MCF 10A (cell line): ENCODE data around the gene MGST3. TPM values are rescaled to one million over a fixed set of nuclear protein-coding genes. Genes with fewer than 3 reads are reported as not detected.
"Not testable (repeated sequence)": the region's sequence is repeated elsewhere in the genome, so short reads cannot be mapped to it uniquely, and the experiment has no call there.

Experiments
- BruUV-seq: library from RNA; stranded (reverse); fragments of 400-500 nt; replicated peaks from 2 replicates; lab custom pipeline; 2021; lab: Mats Ljungman, UMichigan
- CTCF ChIA-PET: fragments of 300-600 bp; sonication (Branson Sonifier 250); formaldehyde crosslinking; extraction: SDS; loops from one replicate; lab custom pipeline; 2021; ENCODE audit warnings: antibody characterized with exemption, inconsistent platforms; lab: Yijun Ruan, JAX
- POLR2A ChIA-PET: fragments of 300-600, 350-650 bp; sonication (Branson Sonifier 250); formaldehyde crosslinking; extraction: SDS; loops from one replicate; lab custom pipeline; 2020; ENCODE audit warnings: antibody characterized with exemption, inconsistent platforms; lab: Yijun Ruan, JAX
- DNase-seq: peaks from one replicate; pipeline ENCODE4 v3.0.0-alpha.2; 2018; ENCODE audit not compliant: unreplicated experiment
- H3K27ac Mint-ChIP-seq: one replicate; pipeline ENCODE4 v1.8.0; 2022; ENCODE audit warnings: mild to moderate bottlenecking, low read depth, mixed read lengths; ENCODE audit not compliant: unreplicated experiment
- H3K27me3 Mint-ChIP-seq: one replicate; pipeline ENCODE4 v1.8.0; 2022; ENCODE audit warnings: mixed read lengths; ENCODE audit not compliant: insufficient read depth, unreplicated experiment
- H3K36me3 Mint-ChIP-seq: one replicate; pipeline ENCODE4 v1.8.0; 2022; ENCODE audit warnings: mild to moderate bottlenecking, moderate library complexity, mixed read lengths; ENCODE audit not compliant: insufficient read depth, unreplicated experiment
- H3K4me1 Mint-ChIP-seq: one replicate; pipeline ENCODE4 v1.8.0; 2022; ENCODE audit warnings: mixed read lengths; ENCODE audit not compliant: insufficient read depth, unreplicated experiment
- H3K4me3 Mint-ChIP-seq: one replicate; pipeline ENCODE4 v1.8.0; 2022; ENCODE audit warnings: mild to moderate bottlenecking, moderate library complexity, mixed read lengths; ENCODE audit not compliant: unreplicated experiment
- H3K9me3 Mint-ChIP-seq: one replicate; pipeline ENCODE4 v1.8.0; 2022; ENCODE audit warnings: mixed read lengths; ENCODE audit not compliant: unreplicated experiment
- intact Hi-C: fragments of 100-400 bp; cut with micrococcal nuclease; formaldehyde crosslinking; loops from 2 replicates; pipeline ENCODE4 v1.14.1; 2022
- total RNA-seq: library from RNA; stranded (reverse); gene quantifications from 2 replicates; pipeline ENCODE4 v1.2.3, GENCODE V29; 2022
- TF ChIP-seq, protein P1 (sequence below): fragments of 200-600 bp; IDR thresholded peaks from one replicate; pipeline ENCODE4 v1.8.0; 2022; ENCODE audit warnings: antibody characterized with exemption, mild to moderate bottlenecking; ENCODE audit not compliant: unreplicated experiment

Gene MGST3
- total RNA-seq, 1 experiment from 2014 or later = 75.5 TPM

DNA sequence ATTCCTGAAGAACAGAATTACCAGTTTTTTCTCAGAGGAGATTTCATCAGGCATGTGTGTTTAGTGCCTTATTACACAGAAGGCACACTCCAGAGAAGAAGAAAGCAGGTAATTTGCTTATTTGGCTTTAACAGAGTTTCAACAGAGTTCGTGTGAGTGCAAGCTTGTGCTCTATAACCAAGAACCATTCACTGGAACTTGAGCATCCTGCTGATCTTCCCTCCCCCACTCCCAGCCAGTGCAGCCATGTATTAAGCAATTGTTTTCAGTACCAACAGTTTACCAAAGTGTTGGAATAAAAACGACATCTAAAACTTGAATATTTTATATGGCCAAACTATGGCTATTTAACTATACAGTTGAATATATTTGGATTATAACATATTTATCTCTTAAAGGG is 4.3 kb downstream of the MGST3 start:
- POLR2A ChIA-PET = interaction anchor here (1.0 to 3.2 kb wide), 4 partner anchors 9 to 61 kb away, joined by 3 to 17 read pairs (median 4); partner anchors contain the start of gene ALDH9A1
- TF ChIP-seq, protein P1, sequence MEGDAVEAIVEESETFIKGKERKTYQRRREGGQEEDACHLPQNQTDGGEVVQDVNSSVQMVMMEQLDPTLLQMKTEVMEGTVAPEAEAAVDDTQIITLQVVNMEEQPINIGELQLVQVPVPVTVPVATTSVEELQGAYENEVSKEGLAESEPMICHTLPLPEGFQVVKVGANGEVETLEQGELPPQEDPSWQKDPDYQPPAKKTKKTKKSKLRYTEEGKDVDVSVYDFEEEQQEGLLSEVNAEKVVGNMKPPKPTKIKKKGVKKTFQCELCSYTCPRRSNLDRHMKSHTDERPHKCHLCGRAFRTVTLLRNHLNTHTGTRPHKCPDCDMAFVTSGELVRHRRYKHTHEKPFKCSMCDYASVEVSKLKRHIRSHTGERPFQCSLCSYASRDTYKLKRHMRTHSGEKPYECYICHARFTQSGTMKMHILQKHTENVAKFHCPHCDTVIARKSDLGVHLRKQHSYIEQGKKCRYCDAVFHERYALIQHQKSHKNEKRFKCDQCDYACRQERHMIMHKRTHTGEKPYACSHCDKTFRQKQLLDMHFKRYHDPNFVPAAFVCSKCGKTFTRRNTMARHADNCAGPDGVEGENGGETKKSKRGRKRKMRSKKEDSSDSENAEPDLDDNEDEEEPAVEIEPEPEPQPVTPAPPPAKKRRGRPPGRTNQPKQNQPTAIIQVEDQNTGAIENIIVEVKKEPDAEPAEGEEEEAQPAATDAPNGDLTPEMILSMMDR = no peak
- Mint-ChIP-seq H3K27me3 (no peaks in the 10 kb centered on the region), H3K36me3 (peaks cover 34% of the 10 kb centered on the region), H3K9me3 (no peaks in the 10 kb centered on the region), H3K27ac (no peak overlapping the region), H3K4me1 (peaks cover 37% of the 10 kb centered on the region), H3K4me3 (no peak overlapping the region)
- no TSS peak for BruUV-seq
- DNase-seq = peak; percentile 27
- intact Hi-C loops = no loop called here
- CTCF ChIA-PET = interaction anchor here (0.7 to 6.0 kb wide), 5 partner anchors 11 to 293 kb away, joined by 3 to 31 read pairs (median 3); no protein-coding TSS in a partner anchor

DNA sequence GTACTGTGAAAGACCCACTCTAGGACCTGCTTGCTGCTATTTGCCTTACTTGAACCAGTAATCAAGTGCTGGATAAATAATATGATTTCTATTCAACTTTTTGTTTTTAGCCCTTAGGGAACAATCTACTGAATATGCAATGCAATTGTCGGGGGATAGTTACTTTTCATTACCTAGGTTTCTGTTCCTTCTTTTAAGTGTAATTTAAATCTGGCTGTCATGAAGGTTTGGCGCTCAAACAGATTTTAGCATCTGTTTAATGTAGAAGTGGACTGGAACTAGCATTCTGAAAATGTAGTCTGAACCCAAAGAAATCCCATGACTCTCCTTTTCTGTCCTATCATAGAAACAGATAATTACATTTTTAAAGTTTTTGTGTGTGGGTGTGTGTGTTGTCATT is 4.8 kb downstream of the MGST3 start:
- intact Hi-C loops = no loop called here

DNA sequence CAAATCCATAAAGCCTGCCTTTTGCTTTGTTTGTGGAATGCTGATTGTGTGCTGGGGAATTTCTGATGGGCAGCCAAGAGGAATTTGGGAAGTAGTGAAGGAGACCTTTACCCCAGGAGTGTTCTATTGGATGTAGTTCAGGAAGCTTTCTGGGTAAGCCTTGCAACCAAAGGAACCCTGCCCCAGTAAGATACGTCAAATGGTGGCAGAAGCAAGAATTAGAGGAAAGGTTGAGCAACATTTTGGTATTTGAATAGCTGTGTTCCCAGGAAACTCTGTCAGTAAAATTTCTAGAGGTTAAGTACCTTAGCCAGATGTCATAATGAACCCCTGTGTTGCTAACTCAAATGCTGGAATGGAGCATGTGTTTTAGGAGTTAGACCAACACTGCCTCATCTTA is 6.4 kb downstream of the MGST3 start:
- POLR2A ChIA-PET = interaction anchor here (0.7 to 3.2 kb wide), 4 partner anchors 8 to 201 kb away, joined by 3 to 17 read pairs (median 3); partner anchors contain the start of gene ALDH9A1
- no peaks in the 10 kb centered on the region for H3K9me3 Mint-ChIP-seq
- peaks cover 34% of the 10 kb centered on the region for H3K36me3 Mint-ChIP-seq
- H3K27ac Mint-ChIP-seq = peak overlapping the region; percentile 78
- no TSS peak for BruUV-seq
- H3K27me3 Mint-ChIP-seq = no peaks in the 10 kb centered on the region
- TF ChIP-seq, protein P1 = no peak
- H3K4me1 Mint-ChIP-seq = peaks cover 37% of the 10 kb centered on the region
- peak; percentile 80 for DNase-seq
- intact Hi-C loops = no loop called here
- no peak overlapping the region for H3K4me3 Mint-ChIP-seq
- CTCF ChIA-PET = interaction anchor here (0.6 to 6.0 kb wide), 8 partner anchors 9 to 380 kb away, joined by 3 to 31 read pairs (median 4); no protein-coding TSS in a partner anchor

More for the DNA sequence above, 4.8 kb downstream of the MGST3 start:
- no TSS peak for BruUV-seq
- TF ChIP-seq, protein P1 = no peak
- ChIA-PET CTCF (interaction anchor here (0.6 to 6.0 kb wide), 6 partner anchors 10 to 195 kb away, joined by 3 to 31 read pairs (median 4); no protein-coding TSS in a partner anchor), POLR2A (interaction anchor here (1.0 to 3.2 kb wide), 2 partner anchors 9 to 61 kb away, joined by 5 to 17 read pairs; partner anchors contain the start of gene ALDH9A1)
- H3K27me3 Mint-ChIP-seq = no peaks in the 10 kb centered on the region
- H3K4me1 Mint-ChIP-seq = peaks cover 37% of the 10 kb centered on the region
- peaks cover 34% of the 10 kb centered on the region for H3K36me3 Mint-ChIP-seq
- DNase-seq = no peak
- no peak overlapping the region for H3K27ac Mint-ChIP-seq
- H3K4me3 Mint-ChIP-seq = no peak overlapping the region
- no peaks in the 10 kb centered on the region for H3K9me3 Mint-ChIP-seq

DNA sequence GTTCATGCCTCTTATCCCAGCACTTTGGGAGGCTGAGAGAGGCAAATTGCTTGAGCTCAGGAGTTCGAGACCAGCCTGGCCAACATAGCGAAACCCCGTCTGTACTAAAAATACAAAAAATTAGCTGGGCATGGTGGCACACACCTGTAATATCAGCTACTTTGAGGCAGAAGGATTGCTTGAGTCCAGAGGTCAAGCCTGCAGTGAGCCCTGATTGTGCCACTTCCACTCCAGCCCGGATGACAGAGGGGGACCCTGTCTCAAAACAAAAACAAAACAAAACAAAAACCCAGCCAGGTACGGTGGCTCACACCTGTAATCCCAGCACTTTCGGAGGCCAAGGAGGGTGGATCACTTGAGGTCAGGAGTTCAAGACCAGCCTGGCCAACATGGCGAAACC is 7.2 kb downstream of the MGST3 start:
- intact Hi-C loops, H3K4me3 Mint-ChIP-seq, H3K27me3 Mint-ChIP-seq, DNase-seq, H3K9me3 Mint-ChIP-seq, BruUV-seq: not testable (repeated sequence)
- POLR2A ChIA-PET = interaction anchor here (1.5 kb wide), 1 partner anchor 10 kb away, joined by 3 read pairs; no protein-coding TSS in a partner anchor
- Mint-ChIP-seq H3K27ac (peak overlapping the region; percentile 78), H3K4me1 (peaks cover 30% of the 10 kb centered on the region), H3K36me3 (peaks cover 34% of the 10 kb centered on the region)
- CTCF ChIA-PET = interaction anchor here (0.7 to 6.0 kb wide), 4 partner anchors 37 to 1685 kb away, joined by 3 to 31 read pairs (median 4); no protein-coding TSS in a partner anchor
